Measurements from ENCODE around the gene RNF115.

The RNF115 gene

GRCh38 chr1:145702052-145702451, 121.8 kb downstream of the RNF115 start:
- no peaks in the 10 kb centered on the region for H3K27me3 ChIP-seq (ENCODE audit: control insufficient read depth, low read length)
- H3K4me3 ChIP-seq (ENCODE audit: low read length) = no peak overlapping the region
- H3K36me3 ChIP-seq (ENCODE audit: control insufficient read depth, low read length) = no peaks in the 10 kb centered on the region
- H3F3A ChIP-seq (ENCODE audit: control insufficient read depth, insufficient read depth) = no peaks in the 10 kb centered on the region
- no peaks in the 10 kb centered on the region for H3K9me3 ChIP-seq (ENCODE audit: control insufficient read depth, insufficient read depth, low read length)
- TF ChIP-seq EZH2phosphoT487 (IDR thresholded peaks at IDR 0.05; ENCODE audit: borderline replicate concordance, low read length) (no peak), CTCF (IDR thresholded peaks at IDR 0.05; ENCODE audit: low read depth, low read length, poor library complexity, severe bottlenecking) (no peak)
- H3K4me2 ChIP-seq (ENCODE audit: low read length) = no peak overlapping the region
- H4K20me1 ChIP-seq (ENCODE audit: control insufficient read depth, insufficient read depth, low read depth, low read length) = no peaks in the 10 kb centered on the region
- no peaks in the 10 kb centered on the region for H3K79me2 ChIP-seq (ENCODE audit: control insufficient read depth, low read length)
- no peaks in the 10 kb centered on the region for H3K9me2 ChIP-seq (replicated peaks; ENCODE audit: control insufficient read depth, low read length)
- no peaks in the 10 kb centered on the region for H3K4me1 ChIP-seq (ENCODE audit: control insufficient read depth, low read length)
- H3K27ac ChIP-seq (ENCODE audit: low read depth, low read length) = no peak overlapping the region

GRCh38 chr1:145701306-145701862, 122.5 kb downstream of the RNF115 start:
- H3K4me3 ChIP-seq (ENCODE audit: low read length) = no peak overlapping the region
- no peaks in the 10 kb centered on the region for H4K20me1 ChIP-seq (ENCODE audit: control insufficient read depth, insufficient read depth, low read depth, low read length)
- H3K4me2 ChIP-seq (ENCODE audit: low read length) = no peak overlapping the region
- H3K27me3 ChIP-seq (ENCODE audit: control insufficient read depth, low read length) = no peaks in the 10 kb centered on the region
- no peaks in the 10 kb centered on the region for H3K9me3 ChIP-seq (ENCODE audit: control insufficient read depth, insufficient read depth, low read length)
- H3K27ac ChIP-seq (ENCODE audit: low read depth, low read length) = no peak overlapping the region
- no peaks in the 10 kb centered on the region for H3F3A ChIP-seq (ENCODE audit: control insufficient read depth, insufficient read depth)
- no peaks in the 10 kb centered on the region for H3K36me3 ChIP-seq (ENCODE audit: control insufficient read depth, low read length)
- H3K9me2 ChIP-seq (replicated peaks; ENCODE audit: control insufficient read depth, low read length) = no peaks in the 10 kb centered on the region
- TF ChIP-seq EZH2phosphoT487 (IDR thresholded peaks at IDR 0.05; ENCODE audit: borderline replicate concordance, low read length) (no peak), CTCF (IDR thresholded peaks at IDR 0.05; ENCODE audit: low read depth, low read length, poor library complexity, severe bottlenecking) (no peak)
- H3K4me1 ChIP-seq (ENCODE audit: control insufficient read depth, low read length) = no peaks in the 10 kb centered on the region
- H3K79me2 ChIP-seq (ENCODE audit: control insufficient read depth, low read length) = no peaks in the 10 kb centered on the region

- Histone ChIP-seq H3K4me3 (ENCODE audit: low read length) (no peak overlapping the region), H4K20me1 (ENCODE audit: control insufficient read depth, insufficient read depth, low read depth, low read length) (no peaks in the 10 kb centered on the region), H3K79me2 (ENCODE audit: control insufficient read depth, low read length) (no peaks in the 10 kb centered on the region), H3K27ac (ENCODE audit: low read depth, low read length) (no peak overlapping the region), H3K9me2 (replicated peaks; ENCODE audit: control insufficient read depth, low read length) (no peaks in the 10 kb centered on the region), H3K27me3 (ENCODE audit: control insufficient read depth, low read length) (no peaks in the 10 kb centered on the region), H3K9me3 (ENCODE audit: control insufficient read depth, insufficient read depth, low read length) (no peaks in the 10 kb centered on the region), H3K4me2 (ENCODE audit: low read length) (no peak overlapping the region), H3K36me3 (ENCODE audit: control insufficient read depth, low read length) (no peaks in the 10 kb centered on the region), H3F3A (ENCODE audit: control insufficient read depth, insufficient read depth) (no peaks in the 10 kb centered on the region), H3K4me1 (ENCODE audit: control insufficient read depth, low read length) (no peaks in the 10 kb centered on the region)
- TF ChIP-seq EZH2phosphoT487 (IDR thresholded peaks at IDR 0.05; ENCODE audit: borderline replicate concordance, low read length) (no peak), CTCF (IDR thresholded peaks at IDR 0.05; ENCODE audit: low read depth, low read length, poor library complexity, severe bottlenecking) (no peak)
Observed at GRCh38 chr1:145696630-145696960, 127.3 kb downstream of the RNF115 start.

Data from DOHH2 (cell line).